OCI-LY1 (cell line): Measurements from ENCODE around the gene PTHLH.

Source experiments
- H2AFZ ChIP-seq: fragments of 200-600 bp; sonication (generic), shearing (Covaris generic); 2 replicates; pipeline ENCODE4 v1.6.0; 2014; ENCODE audit warnings: antibody characterized with exemption, mild to moderate bottlenecking, low read length
- H3F3A ChIP-seq: fragments of 200-600 bp; sonication (generic), shearing (Covaris generic); 2 replicates; pipeline ENCODE4 v1.6.0; 2014; ENCODE audit warnings: mild to moderate bottlenecking, antibody characterized with exemption, low read length, moderate library complexity; ENCODE audit not compliant: insufficient read depth
- H3K27ac ChIP-seq: fragments of 200-600 bp; sonication (generic); 2 replicates; pipeline ENCODE4 v1.5.1; 2014; ENCODE audit warnings: low read length, mixed run types, mild to moderate bottlenecking, low read depth; ENCODE audit not compliant: poor library complexity, severe bottlenecking
- H3K27me3 ChIP-seq: fragments of 200-600 bp; sonication (generic); 2 replicates; pipeline ENCODE4 v1.6.0; 2014; ENCODE audit warnings: antibody characterized with exemption, mild to moderate bottlenecking, low read length, moderate library complexity; ENCODE audit not compliant: insufficient read depth
- H3K36me3 ChIP-seq: fragments of 200-600 bp; sonication (generic); 2 replicates; pipeline ENCODE4 v1.6.1; 2014; ENCODE audit warnings: mild to moderate bottlenecking, antibody characterized with exemption, low read length, moderate library complexity, mixed read lengths; ENCODE audit not compliant: insufficient read depth
- H3K4me1 ChIP-seq: fragments of 200-600 bp; sonication (generic); 2 replicates; pipeline ENCODE4 v1.5.1; 2014; ENCODE audit warnings: mild to moderate bottlenecking, low read length, moderate library complexity; ENCODE audit not compliant: insufficient read depth, severe bottlenecking
- H3K4me2 ChIP-seq: fragments of 200-600 bp; sonication (generic), shearing (Covaris generic); 2 replicates; pipeline ENCODE4 v1.6.1; 2014; ENCODE audit warnings: low read length
- H3K4me3 ChIP-seq: fragments of 200-600 bp; sonication (generic); 2 replicates; pipeline ENCODE4 v1.5.1; 2014; ENCODE audit warnings: low read length, low read depth, mild to moderate bottlenecking, mixed read lengths; ENCODE audit not compliant: poor library complexity, severe bottlenecking
- H3K79me2 ChIP-seq: fragments of 200-600 bp; shearing (Covaris generic); 2 replicates; pipeline ENCODE4 v1.6.1; 2016; ENCODE audit warnings: mixed run types, low read length, mixed read lengths; ENCODE audit not compliant: insufficient read depth
- H3K9ac ChIP-seq: fragments of 200-600 bp; sonication (generic), shearing (Covaris generic); 2 replicates; pipeline ENCODE4 v1.6.1; 2014; ENCODE audit warnings: mild to moderate bottlenecking, low read length, mixed read lengths
- H3K9me2 ChIP-seq: fragments of 200-600 bp; sonication (generic), shearing (Covaris generic); 2 replicates; pipeline ENCODE4 v1.6.1; 2014; ENCODE audit warnings: low read depth, mild to moderate bottlenecking, low read length, mixed read lengths
- H3K9me3 ChIP-seq: fragments of 200-600 bp; shearing (Covaris generic); 2 replicates; pipeline ENCODE4 v1.6.1; 2014; ENCODE audit warnings: low read length, mixed read lengths
- H4K20me1 ChIP-seq: fragments of 200-600 bp; sonication (generic), shearing (Covaris generic); 2 replicates; pipeline ENCODE4 v1.6.0; 2016; ENCODE audit warnings: mild to moderate bottlenecking, low read length; ENCODE audit not compliant: insufficient read depth
- CTCF ChIP-seq: fragments of 200-600 bp; sonication (generic), shearing (Covaris generic); IDR thresholded peaks from 2 replicates; pipeline ENCODE4 v1.5.1; 2017; ENCODE audit warnings: mild to moderate bottlenecking, antibody characterized with exemption, low read length, moderate library complexity, mixed read lengths
- EZH2 ChIP-seq: fragments of 200-600 bp; sonication (generic), shearing (Covaris generic); IDR thresholded peaks from 2 replicates; pipeline ENCODE4 v1.8.0; 2017; ENCODE audit warnings: borderline replicate concordance, mixed run types, mild to moderate bottlenecking, antibody characterized with exemption, low read length, moderate library complexity, mixed read lengths

PTHLH gene

GRCh38 chr12:27974735-27975221, 2.2 kb upstream of the PTHLH start:
- H3K36me3 ChIP-seq, result no peaks in the 10 kb centered on the region
- no peak overlapping the region for H3K4me3 ChIP-seq
- H3K27ac ChIP-seq, result no peak overlapping the region
- no peaks in the 10 kb centered on the region for H3K9me2 ChIP-seq
- no peak overlapping the region for H3K4me2 ChIP-seq
- H3K9me3 ChIP-seq, result no peaks in the 10 kb centered on the region
- no peaks in the 10 kb centered on the region for H3F3A ChIP-seq
- no peak overlapping the region for H3K9ac ChIP-seq
- TF ChIP-seq CTCF (no peak), EZH2 (no peak)
- peaks cover 8% of the 10 kb centered on the region; the same call in 1 of the 2 replicates for H3K27me3 ChIP-seq
- H2AFZ ChIP-seq, result no peak overlapping the region
- no peaks in the 10 kb centered on the region for H4K20me1 ChIP-seq
- H3K4me1 ChIP-seq, result peaks cover 6% of the 10 kb centered on the region
- H3K79me2 ChIP-seq, result no peaks in the 10 kb centered on the region

GRCh38 chr12:27973487-27973890, 956 bp upstream of the PTHLH start:
- Histone ChIP-seq H3K79me2 (no peaks in the 10 kb centered on the region), H3K27ac (no peak overlapping the region), H3K9me2 (no peaks in the 10 kb centered on the region), H3K9me3 (no peaks in the 10 kb centered on the region), H3K4me2 (no peak overlapping the region), H3K4me1 (peaks cover 15% of the 10 kb centered on the region), H3K9ac (no peak overlapping the region), H2AFZ (no peak overlapping the region), H3K36me3 (no peaks in the 10 kb centered on the region), H3K27me3 (peaks cover 8% of the 10 kb centered on the region; the same call in 1 of the 2 replicates), H3K4me3 (no peak overlapping the region), H4K20me1 (no peaks in the 10 kb centered on the region), H3F3A (no peaks in the 10 kb centered on the region)
- no peak for TF ChIP-seq CTCF
- no peak for TF ChIP-seq EZH2

GRCh38 chr12:27971606-27972005, 927 bp downstream of the PTHLH start:
- H3K9ac ChIP-seq, result no peak overlapping the region

More at GRCh38 chr12:27971606-27972005, 927 bp downstream of the PTHLH start:
- no peaks in the 10 kb centered on the region for H3K79me2 ChIP-seq
- H3K9me2 ChIP-seq, result no peaks in the 10 kb centered on the region
- TF ChIP-seq CTCF (no peak), EZH2 (no peak)
- H4K20me1 ChIP-seq, result no peaks in the 10 kb centered on the region
- H3K27ac ChIP-seq, result no peak overlapping the region
- no peaks in the 10 kb centered on the region for H3K9me3 ChIP-seq
- no peaks in the 10 kb centered on the region for H3F3A ChIP-seq
- H3K4me3 ChIP-seq, result no peak overlapping the region
- no peak overlapping the region for H2AFZ ChIP-seq
- no peaks in the 10 kb centered on the region for H3K36me3 ChIP-seq
- no peak overlapping the region for H3K4me2 ChIP-seq
- H3K4me1 ChIP-seq, result peaks cover 15% of the 10 kb centered on the region
- H3K27me3 ChIP-seq, result peaks cover 8% of the 10 kb centered on the region; the same call in 1 of the 2 replicates
